ENCODE results near the gene MSRB3. TPM values are rescaled to one million over a fixed set of nuclear protein-coding genes. Genes with fewer than 3 reads are reported as not detected.

MSRB3 gene
- total and polyA plus RNA-seq, 2 of the 8 experiments (the other 6 are each of a cell fraction or from before 2014, with no cell fraction given) = 0.32 to 1.2 TPM

GRCh38 chr12:65362234-65363031 lies 84.0 kb downstream of the MSRB3 start:
- Histone ChIP-seq H3K18ac (ENCODE audit: extremely low read depth, low read length) (no peak overlapping the region), H3K23me2 (ENCODE audit: low read depth, low read length) (no peaks in the 10 kb centered on the region), H3K4me3 (ENCODE audit: extremely low read depth in 1 of 4, insufficient read depth in 2 of 4, low read depth in 3 of 4, low read length in 4 of 4) (no peak overlapping the region), H4K5ac (ENCODE audit: insufficient read length, low read depth, low read length) (no peak overlapping the region), H3K4me1 (replicated peaks in 1 of 4; ENCODE audit: control insufficient read depth in 3 of 4, insufficient read depth in 4 of 4, low read length in 3 of 4) (peaks cover 0 to 3% (median 2%) of the 10 kb centered on the region in 4 experiments; a peak in 1 of 7 replicates), H3K56ac (replicated peaks; ENCODE audit: insufficient read length, low read depth, low read length) (peak overlapping the region; percentile 10), H3K9ac (replicated peaks in 1 of 4; ENCODE audit: extremely low read depth in 1 of 4, low read depth in 3 of 4, low read length in 3 of 4) (no peak overlapping the region), H3K27me3 (replicated peaks in 1 of 4; ENCODE audit: control insufficient read depth in 3 of 4, extremely low read depth in 1 of 4, insufficient read depth in 3 of 4, low read length in 3 of 4) (no peaks in the 10 kb centered on the region), H2AK5ac (ENCODE audit: low read depth, low read length) (no peak overlapping the region), H2BK12ac (ENCODE audit: low read depth, low read length) (no peak overlapping the region), H3K27ac (ENCODE audit: low read depth, low read length) (no peak overlapping the region), H3K79me1 (ENCODE audit: low read depth, low read length) (no peaks in the 10 kb centered on the region), H3K9me3 (ENCODE audit: insufficient read depth in 2 of 2, low read depth in 1 of 2, low read length in 1 of 2) (no peaks in the 10 kb centered on the region), H3K4ac (replicated peaks; ENCODE audit: insufficient read length, low read depth, low read length) (no peak overlapping the region), H3K4me2 (ENCODE audit: insufficient read depth in 1 of 2, low read depth in 2 of 2, low read length in 2 of 2) (peak overlapping the region in 1 of 2 experiments; percentile 45; a peak in 2 of 4 replicates), H2BK120ac (replicated peaks; ENCODE audit: low read depth, low read length) (no peak overlapping the region), H3K14ac (ENCODE audit: insufficient read length) (no peak overlapping the region), H4K91ac (replicated peaks; ENCODE audit: insufficient read length, low read length) (no peak overlapping the region), H2AFZ (ENCODE audit: low read length) (peak overlapping the region; percentile 58; the same call in 1 of the 2 replicates), H3K23ac (ENCODE audit: insufficient read length) (no peak overlapping the region), H3K36me3 (ENCODE audit: control insufficient read depth in 2 of 4, insufficient read depth in 4 of 4, low read length in 3 of 4) (no peaks in the 10 kb centered on the region), H4K8ac (ENCODE audit: extremely low read depth, insufficient read depth, low read length) (no peak overlapping the region), H2BK20ac (ENCODE audit: low read length) (0 out of 2 replicates have a peak overlapping the region, but pooled peaks have one; percentile 10), H4K20me1 (replicated peaks in 1 of 2; ENCODE audit: control insufficient read depth in 1 of 2, insufficient read depth in 2 of 2, low read length in 2 of 2) (no peaks in the 10 kb centered on the region), H2BK5ac (ENCODE audit: low read depth, low read length) (no peak overlapping the region), H3K79me2 (ENCODE audit: control insufficient read depth in 1 of 2, insufficient read depth in 2 of 2, low read length in 2 of 2) (no peaks in the 10 kb centered on the region), H2BK15ac (ENCODE audit: low read length) (no peak overlapping the region)
- WGBS, 2 experiments (ENCODE audit: extremely low coverage in 1 of 2, insufficient coverage in 1 of 2, insufficient read length in 1 of 2, insufficient replicate concordance in 2 of 2, low coverage in 1 of 2, low lambda C conversion rate in 2 of 2, missing lambda C conversion rate in 1 of 2) = 51% methylated on average over 4 of the region's 4 CpGs; no CpG with 5 or more reads in 1 of the 2 experiments
- DNase-seq (ENCODE audit: low read depth in 1 of 2, low spot score in 2 of 2) = no peak
- no peak for FAIRE-seq
- CTCF ChIA-PET (ENCODE audit: partially characterized antibody) = interaction anchor here (0.6 kb wide), 1 partner anchor 84 kb away, joined by 3 read pairs; no protein-coding TSS in a partner anchor
- TF ChIP-seq CBX8 (IDR thresholded peaks at IDR 0.05; ENCODE audit: borderline replicate concordance, low read depth, low read length) (no peak), HDAC6 (IDR thresholded peaks at IDR 0.05; ENCODE audit: low read depth, low read length) (no peak), GABPA (IDR thresholded peaks at IDR 0.05; ENCODE audit: borderline replicate concordance, insufficient read depth, low read length) (no peak), RXRA (IDR thresholded peaks at IDR 0.05; ENCODE audit: insufficient read depth, low read depth, low read length) (no peak)
- POLR2A ChIA-PET (ENCODE audit: partially characterized antibody) = no interaction called here
